ENCODE results near the gene PPM1D.

DNA sequence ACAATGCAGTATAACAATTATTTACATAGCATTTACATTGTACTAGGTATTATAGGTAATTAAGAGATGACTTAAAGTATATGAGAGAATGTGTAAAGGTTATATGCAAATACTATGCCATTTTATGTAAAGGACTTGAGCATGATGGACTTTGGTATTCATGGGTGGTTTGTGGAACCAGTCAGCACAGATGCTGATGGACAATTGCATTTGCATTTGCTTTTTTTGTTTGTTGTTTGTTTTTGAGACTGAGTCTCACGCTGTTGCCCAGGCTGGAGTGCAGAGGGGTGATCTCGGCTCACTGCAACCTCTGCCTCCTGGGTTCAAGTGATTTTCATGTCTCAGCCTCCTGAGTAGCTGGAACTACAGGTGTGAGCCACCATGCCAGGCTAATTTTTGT, 113.6 kb downstream of the PPM1D start:
- TF ChIP-seq, protein P1, sequence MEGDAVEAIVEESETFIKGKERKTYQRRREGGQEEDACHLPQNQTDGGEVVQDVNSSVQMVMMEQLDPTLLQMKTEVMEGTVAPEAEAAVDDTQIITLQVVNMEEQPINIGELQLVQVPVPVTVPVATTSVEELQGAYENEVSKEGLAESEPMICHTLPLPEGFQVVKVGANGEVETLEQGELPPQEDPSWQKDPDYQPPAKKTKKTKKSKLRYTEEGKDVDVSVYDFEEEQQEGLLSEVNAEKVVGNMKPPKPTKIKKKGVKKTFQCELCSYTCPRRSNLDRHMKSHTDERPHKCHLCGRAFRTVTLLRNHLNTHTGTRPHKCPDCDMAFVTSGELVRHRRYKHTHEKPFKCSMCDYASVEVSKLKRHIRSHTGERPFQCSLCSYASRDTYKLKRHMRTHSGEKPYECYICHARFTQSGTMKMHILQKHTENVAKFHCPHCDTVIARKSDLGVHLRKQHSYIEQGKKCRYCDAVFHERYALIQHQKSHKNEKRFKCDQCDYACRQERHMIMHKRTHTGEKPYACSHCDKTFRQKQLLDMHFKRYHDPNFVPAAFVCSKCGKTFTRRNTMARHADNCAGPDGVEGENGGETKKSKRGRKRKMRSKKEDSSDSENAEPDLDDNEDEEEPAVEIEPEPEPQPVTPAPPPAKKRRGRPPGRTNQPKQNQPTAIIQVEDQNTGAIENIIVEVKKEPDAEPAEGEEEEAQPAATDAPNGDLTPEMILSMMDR (IDR thresholded peaks at IDR 0.05) = no peak
- TF ChIP-seq POLR2A (IDR thresholded peaks at IDR 0.05) = no peak
